Left lung (tissue), 10 donors: Measurements from ENCODE around the gene RAB27A. TPM values are rescaled to one million over a fixed set of nuclear protein-coding genes. Genes with fewer than 3 reads are reported as not detected.

ENCODE experiments used
- ATAC-seq: fragments of 200-7000 bp; cut with Tn5 transposase; one replicate; pipeline ENCODE4 v1.9.1; 2020; ENCODE audit warnings: moderate library complexity
- DNase-seq, 4 donors: peaks; one replicate each; pipeline ENCODE4 v3.0.0-alpha.2; 2013 to 2020
- H3K27ac ChIP-seq, 2 donors: fragments of 200-600 bp; sonication (generic) in 1 of 2; one replicate each; pipeline versions ENCODE4 v1.5.0 to v1.8.0; 2020 to 2021
- H3K27me3 ChIP-seq, 2 donors: fragments of 200-600 bp; sonication (generic) in 1 of 2; one replicate each; pipeline versions ENCODE4 v1.5.0 to v1.8.0; 2020 to 2021
- H3K36me3 ChIP-seq, 2 donors: fragments of 200-600 bp; sonication (generic) in 1 of 2; one replicate each; pipeline versions ENCODE4 v1.5.0 to v1.8.0; 2020 to 2021
- H3K4me1 ChIP-seq, 2 donors: fragments of 200-600 bp; one replicate each; pipeline ENCODE4 v1.8.0; 2021
- H3K4me3 ChIP-seq, 2 donors: fragments of 200-600 bp; sonication (generic) in 1 of 2; one replicate each; pipeline versions ENCODE4 v1.5.0 to v1.8.0; 2020 to 2021; ENCODE audit warnings: mild to moderate bottlenecking in 1 of 2
- H3K9me3 ChIP-seq, 2 donors: fragments of 200-600 bp; sonication (generic) in 1 of 2; one replicate each; pipeline versions ENCODE4 v1.5.0 to v1.8.0; 2020 to 2021
- intact Hi-C, 2 donors: fragments of 100-400 bp; cut with DNase I; formaldehyde crosslinking; loops; one replicate each; pipeline versions ENCODE4 v1.11.2 to v1.14.2; 2022
- polyA plus RNA-seq, 6 donors: library from polyadenylated mRNA; unstranded; fragments of 120-200 nt; gene quantifications; one replicate each; pipeline ENCODE4 v1.2.1, GENCODE V29; 2013; ENCODE audit not compliant: insufficient read length in 6 of 6
- total RNA-seq, 2 donors: library from RNA; stranded (reverse); fragmentation: NEBNext Ultra II Directional; extraction: Animal tissue kit (Norgen Biotek cat#: 25700); gene quantifications; one replicate each; pipeline ENCODE4 v1.2.1, GENCODE V29; 2021
- TF ChIP-seq, protein P1 (sequence below), 2 donors: fragments of 200-600 bp; sonication (generic) in 1 of 2; IDR thresholded peaks; one replicate each; pipeline versions ENCODE4 v1.5.0 to v1.8.0; 2021; ENCODE audit warnings: antibody characterized with exemption in 2 of 2
- donor health status: DM: no; HTN: yes; CAD: no.
- donor health status: DM: no; HTN: no; CAD: no.

The RAB27A gene
- total and polyA plus RNA-seq, 8 donors = 29.6 to 85.7 (median 40.9) TPM

DNA sequence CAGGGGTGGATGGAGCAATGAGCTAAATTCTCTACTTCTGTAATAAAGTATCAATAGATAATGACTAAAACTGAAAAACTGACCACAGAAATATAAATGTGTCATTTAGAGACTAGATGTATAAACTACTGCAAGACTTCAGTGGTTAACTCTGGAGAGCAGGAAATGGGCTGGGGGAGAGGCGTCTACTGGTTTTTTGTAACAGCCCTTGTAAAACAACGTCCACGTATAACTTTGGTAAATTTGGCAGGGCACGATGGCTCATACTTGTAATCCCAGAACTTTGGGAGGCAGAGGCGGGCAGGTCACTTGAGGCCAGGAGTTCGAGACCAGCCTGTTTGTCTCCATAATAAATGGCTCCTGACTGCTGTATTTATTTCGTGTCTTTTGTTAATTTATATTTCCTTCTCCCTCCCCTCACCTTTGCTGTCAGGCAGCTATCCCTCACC, 12.5 kb downstream of the RAB27A start:
- H3K4me1 ChIP-seq = peaks cover 14 to 85% of the 10 kb centered on the region in 2 donors
- TF ChIP-seq, protein P1, sequence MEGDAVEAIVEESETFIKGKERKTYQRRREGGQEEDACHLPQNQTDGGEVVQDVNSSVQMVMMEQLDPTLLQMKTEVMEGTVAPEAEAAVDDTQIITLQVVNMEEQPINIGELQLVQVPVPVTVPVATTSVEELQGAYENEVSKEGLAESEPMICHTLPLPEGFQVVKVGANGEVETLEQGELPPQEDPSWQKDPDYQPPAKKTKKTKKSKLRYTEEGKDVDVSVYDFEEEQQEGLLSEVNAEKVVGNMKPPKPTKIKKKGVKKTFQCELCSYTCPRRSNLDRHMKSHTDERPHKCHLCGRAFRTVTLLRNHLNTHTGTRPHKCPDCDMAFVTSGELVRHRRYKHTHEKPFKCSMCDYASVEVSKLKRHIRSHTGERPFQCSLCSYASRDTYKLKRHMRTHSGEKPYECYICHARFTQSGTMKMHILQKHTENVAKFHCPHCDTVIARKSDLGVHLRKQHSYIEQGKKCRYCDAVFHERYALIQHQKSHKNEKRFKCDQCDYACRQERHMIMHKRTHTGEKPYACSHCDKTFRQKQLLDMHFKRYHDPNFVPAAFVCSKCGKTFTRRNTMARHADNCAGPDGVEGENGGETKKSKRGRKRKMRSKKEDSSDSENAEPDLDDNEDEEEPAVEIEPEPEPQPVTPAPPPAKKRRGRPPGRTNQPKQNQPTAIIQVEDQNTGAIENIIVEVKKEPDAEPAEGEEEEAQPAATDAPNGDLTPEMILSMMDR (IDR thresholded peaks at IDR 0.05) = no peak
- H3K9me3 ChIP-seq = no peaks in the 10 kb centered on the region
- no peak overlapping the region for H3K4me3 ChIP-seq
- peak overlapping the region; percentile 23 to 71 for H3K27ac ChIP-seq
- DNase-seq (no peak), ATAC-seq (no peak)
- H3K36me3 ChIP-seq = no peaks in the 10 kb centered on the region
- no peaks in the 10 kb centered on the region for H3K27me3 ChIP-seq
- intact Hi-C loops = no loop called here

GRCh38 chr15:55276324-55276723, 13.3 kb downstream of the RAB27A start:
- ATAC-seq (no peak), DNase-seq (no peak)
- intact Hi-C loops = no loop called here
- no peak overlapping the region for H3K4me3 ChIP-seq
- H3K4me1 ChIP-seq = peaks cover 11 to 79% of the 10 kb centered on the region in 2 donors
- H3K27me3 ChIP-seq = no peaks in the 10 kb centered on the region
- H3K36me3 ChIP-seq = no peaks in the 10 kb centered on the region
- peak overlapping the region in 1 of 2 donors; percentile 71 for H3K27ac ChIP-seq
- TF ChIP-seq, protein P1 (IDR thresholded peaks at IDR 0.05) = no peak
- H3K9me3 ChIP-seq = no peaks in the 10 kb centered on the region

DNA sequence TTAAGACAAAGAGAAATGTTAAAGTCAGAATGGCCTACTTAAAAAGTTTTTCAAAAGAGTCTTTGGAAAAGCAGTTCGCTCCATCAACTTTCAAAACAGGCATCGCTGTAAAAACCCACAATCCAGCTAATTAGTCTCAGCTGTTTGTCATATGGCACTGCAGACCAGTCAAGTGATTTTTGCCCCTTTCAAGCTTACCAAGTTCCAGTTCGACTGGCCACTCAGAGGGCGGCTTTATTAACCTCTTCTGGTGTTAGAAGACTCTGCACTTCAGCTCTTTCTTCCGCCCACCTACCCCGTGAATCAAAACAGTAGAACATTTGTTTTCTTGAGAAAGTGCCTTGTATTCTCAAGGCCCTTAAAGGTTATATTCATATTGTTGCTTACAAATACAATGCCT, 19.3 kb downstream of the RAB27A start:
- Histone ChIP-seq H3K36me3 (peaks cover 0 to 5% of the 10 kb centered on the region in 2 donors), H3K4me1 (peaks cover 0 to 76% of the 10 kb centered on the region in 2 donors), H3K27me3 (no peaks in the 10 kb centered on the region), H3K4me3 (no peak overlapping the region), H3K27ac (no peak overlapping the region), H3K9me3 (no peaks in the 10 kb centered on the region)
- TF ChIP-seq, protein P1 (IDR thresholded peaks at IDR 0.05) = no peak
- no peak for ATAC-seq
- no peak for DNase-seq
- intact Hi-C loops = no loop called here

GRCh38 chr15:55268176-55268695, 21.4 kb downstream of the RAB27A start:
- TF ChIP-seq, protein P1 (IDR thresholded peaks at IDR 0.05) = no peak
- Histone ChIP-seq H3K4me1 (peaks cover 0 to 60% of the 10 kb centered on the region in 2 donors), H3K27me3 (no peaks in the 10 kb centered on the region), H3K27ac (peak overlapping the region; percentile 47 to 84), H3K4me3 (no peak overlapping the region), H3K36me3 (peaks cover 2 to 5% of the 10 kb centered on the region in 2 donors), H3K9me3 (no peaks in the 10 kb centered on the region)
- DNase-seq (no peak), ATAC-seq (no peak)
- intact Hi-C loops = no loop called here

DNA sequence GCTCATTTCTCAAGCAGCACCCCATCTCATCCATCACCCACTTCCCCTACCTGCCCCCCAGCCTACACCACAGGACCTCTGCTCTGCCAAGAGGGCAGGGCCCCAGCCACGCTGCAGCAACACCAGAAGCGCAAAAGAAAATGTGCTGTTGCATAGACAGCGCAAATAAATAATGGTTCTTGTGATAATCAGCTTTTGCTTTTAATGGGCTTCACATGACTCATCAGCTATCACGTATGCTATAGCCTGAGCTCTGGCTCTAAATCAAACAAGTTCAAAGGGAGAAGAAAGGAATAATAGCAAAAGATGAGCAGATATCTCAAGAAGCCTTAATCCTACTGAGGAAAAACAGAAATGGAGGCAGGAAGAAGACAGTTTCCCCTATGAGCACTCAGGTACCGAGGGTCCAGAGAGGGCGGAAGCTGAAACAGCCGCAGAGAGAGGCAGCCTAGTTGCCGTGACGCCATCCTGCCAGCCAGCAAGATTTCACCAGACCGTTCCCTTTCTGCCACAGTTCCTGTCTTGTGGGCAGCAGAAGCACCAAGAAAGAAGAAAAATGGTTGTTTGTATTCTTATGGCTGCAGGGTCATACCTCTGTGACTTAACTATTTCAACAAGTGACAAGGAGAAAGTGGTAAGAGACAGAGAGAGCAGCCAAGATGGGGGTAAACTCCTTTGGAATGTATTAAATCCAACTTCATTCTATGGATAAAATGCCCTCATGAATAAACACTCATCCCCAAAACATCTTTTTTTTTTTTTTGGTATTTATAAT, 22.0 kb downstream of the RAB27A start:
- DNase-seq = peak in 2 of 4 donors; percentile 78 to 88
- peak overlapping the region in 1 of 2 donors; percentile 17 for H3K4me3 ChIP-seq
- intact Hi-C loops = no loop called here

More for the DNA sequence above, 22.0 kb downstream of the RAB27A start:
- Histone ChIP-seq H3K27me3 (no peaks in the 10 kb centered on the region), H3K36me3 (peaks cover 2 to 5% of the 10 kb centered on the region in 2 donors), H3K4me1 (peaks cover 0 to 60% of the 10 kb centered on the region in 2 donors), H3K9me3 (no peaks in the 10 kb centered on the region), H3K27ac (peak overlapping the region; percentile 47 to 84)
- TF ChIP-seq, protein P1 (IDR thresholded peaks at IDR 0.05) = no peak
- ATAC-seq = peak; percentile 79
